ENCODE results near the gene STMND1.

The STMND1 gene

GRCh38 chr6:17138033-17138432 is 36.2 kb downstream of the STMND1 start:
- no peaks in the 10 kb centered on the region for H3K27me3 ChIP-seq (ENCODE audit: insufficient read depth, low read length)
- H3K27ac ChIP-seq (ENCODE audit: low read length): no peak overlapping the region
- no peak overlapping the region for H3K4me3 ChIP-seq (ENCODE audit: low read length)
- no peak overlapping the region for H3K9ac ChIP-seq (ENCODE audit: low read depth, low read length)
- no peaks in the 10 kb centered on the region for H3K4me1 ChIP-seq (ENCODE audit: insufficient read depth, low read length)
- H3K36me3 ChIP-seq (ENCODE audit: insufficient read depth, low read depth, low read length): no peaks in the 10 kb centered on the region
- peaks cover 11% of the 10 kb centered on the region; the same call in 1 of the 2 replicates for H3K9me3 ChIP-seq (ENCODE audit: insufficient read depth, low read depth, low read length)

DNA sequence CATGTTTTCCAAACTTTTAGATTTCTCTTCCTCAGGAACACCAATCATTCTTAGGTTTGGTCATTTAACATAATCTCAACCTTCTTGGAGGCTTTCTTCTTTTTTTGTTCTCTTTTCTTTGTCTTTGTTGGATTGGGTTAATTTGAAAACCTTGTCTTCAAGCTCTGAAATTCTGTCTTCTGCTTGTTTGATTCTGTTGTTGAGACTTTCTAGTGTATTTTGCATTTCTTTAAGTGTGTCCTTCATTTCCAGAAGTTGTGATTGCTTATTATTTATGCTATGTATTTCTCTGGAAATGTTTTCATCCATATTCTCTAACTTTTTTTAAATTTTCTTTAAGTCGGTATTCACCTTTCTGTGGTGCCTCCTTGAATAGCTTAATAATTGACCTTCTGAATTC is 42.2 kb downstream of the STMND1 start:
- H3K9ac ChIP-seq (ENCODE audit: low read depth, low read length): no peak overlapping the region
- no peak overlapping the region for H3K27ac ChIP-seq (ENCODE audit: low read length)
- H3K36me3 ChIP-seq (ENCODE audit: insufficient read depth, low read depth, low read length): no peaks in the 10 kb centered on the region
- H3K9me3 ChIP-seq (ENCODE audit: insufficient read depth, low read depth, low read length): no peaks in the 10 kb centered on the region
- H3K4me3 ChIP-seq (ENCODE audit: low read length): no peak overlapping the region
- H3K27me3 ChIP-seq (ENCODE audit: insufficient read depth, low read length): no peaks in the 10 kb centered on the region
- no peaks in the 10 kb centered on the region for H3K4me1 ChIP-seq (ENCODE audit: insufficient read depth, low read length)

DNA sequence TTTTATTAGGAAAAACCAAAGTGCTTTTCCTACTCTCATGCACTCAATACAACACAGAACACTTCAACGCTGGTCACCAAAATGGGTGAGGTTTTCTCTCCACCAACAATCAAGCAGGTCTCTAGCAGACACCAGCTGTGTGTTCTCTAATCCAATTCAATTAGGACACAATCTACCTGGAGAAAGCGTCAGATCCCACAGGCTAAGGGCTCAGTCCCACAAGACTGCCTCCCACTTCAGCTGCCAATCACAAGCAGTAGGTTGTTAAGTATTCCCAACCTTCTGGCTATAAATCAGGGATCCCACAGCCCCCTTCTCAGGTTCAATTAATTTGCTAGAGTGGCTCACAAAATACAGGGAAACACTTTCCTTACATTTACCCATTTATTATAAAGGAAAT is 47.7 kb downstream of the STMND1 start:
- H3K36me3 ChIP-seq (ENCODE audit: insufficient read depth, low read depth, low read length): no peaks in the 10 kb centered on the region
- H3K27me3 ChIP-seq (ENCODE audit: insufficient read depth, low read length): no peaks in the 10 kb centered on the region
- no peaks in the 10 kb centered on the region for H3K9me3 ChIP-seq (ENCODE audit: insufficient read depth, low read depth, low read length)
- no peak overlapping the region for H3K9ac ChIP-seq (ENCODE audit: low read depth, low read length)
- H3K27ac ChIP-seq (ENCODE audit: low read length): no peak overlapping the region
- no peaks in the 10 kb centered on the region for H3K4me1 ChIP-seq (ENCODE audit: insufficient read depth, low read length)
- H3K4me3 ChIP-seq (ENCODE audit: low read length): no peak overlapping the region

- no peak overlapping the region for H3K27ac ChIP-seq (ENCODE audit: low read length)
- H3K4me3 ChIP-seq (ENCODE audit: low read length): no peak overlapping the region
- no peaks in the 10 kb centered on the region for H3K27me3 ChIP-seq (ENCODE audit: insufficient read depth, low read length)
Measured at GRCh38 chr6:17150096-17150495, 48.2 kb downstream of the STMND1 start.

DNA sequence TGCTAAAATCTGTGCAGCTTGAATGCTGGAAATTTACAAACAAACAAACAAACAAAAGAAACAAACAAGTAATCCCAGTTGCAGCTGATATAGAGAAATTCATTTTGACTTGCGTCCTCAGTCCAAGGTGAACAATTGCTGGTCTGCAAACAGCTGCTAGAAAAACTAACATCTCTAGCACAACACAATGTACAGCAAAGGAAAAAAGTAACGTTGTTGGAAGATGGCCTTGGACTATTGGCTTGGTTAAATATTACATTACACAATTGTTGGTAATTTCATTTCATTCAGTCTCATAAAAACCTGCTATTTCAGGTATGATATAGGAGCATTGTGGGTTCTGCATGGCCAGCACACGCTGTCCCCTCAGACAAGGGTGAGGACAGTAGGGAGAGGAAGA is 50.0 kb downstream of the STMND1 start:
- no peaks in the 10 kb centered on the region for H3K27me3 ChIP-seq (ENCODE audit: insufficient read depth, low read length)
- no peak overlapping the region for H3K4me3 ChIP-seq (ENCODE audit: low read length)
- no peaks in the 10 kb centered on the region for H3K36me3 ChIP-seq (ENCODE audit: insufficient read depth, low read depth, low read length)
- no peak overlapping the region for H3K9ac ChIP-seq (ENCODE audit: low read depth, low read length)
- no peaks in the 10 kb centered on the region for H3K9me3 ChIP-seq (ENCODE audit: insufficient read depth, low read depth, low read length)
- no peak overlapping the region for H3K27ac ChIP-seq (ENCODE audit: low read length)
- no peaks in the 10 kb centered on the region for H3K4me1 ChIP-seq (ENCODE audit: insufficient read depth, low read length)

More at GRCh38 chr6:17150096-17150495, 48.2 kb downstream of the STMND1 start:
- no peak overlapping the region for H3K9ac ChIP-seq (ENCODE audit: low read depth, low read length)
- no peaks in the 10 kb centered on the region for H3K9me3 ChIP-seq (ENCODE audit: insufficient read depth, low read depth, low read length)
- H3K36me3 ChIP-seq (ENCODE audit: insufficient read depth, low read depth, low read length): no peaks in the 10 kb centered on the region
- no peaks in the 10 kb centered on the region for H3K4me1 ChIP-seq (ENCODE audit: insufficient read depth, low read length)

GRCh38 chr6:17152703-17153102 is 50.9 kb downstream of the STMND1 start:
- Histone ChIP-seq H3K9me3 (ENCODE audit: insufficient read depth, low read depth, low read length) (no peaks in the 10 kb centered on the region), H3K27me3 (ENCODE audit: insufficient read depth, low read length) (no peaks in the 10 kb centered on the region), H3K36me3 (ENCODE audit: insufficient read depth, low read depth, low read length) (no peaks in the 10 kb centered on the region), H3K27ac (ENCODE audit: low read length) (no peak overlapping the region), H3K4me3 (ENCODE audit: low read length) (no peak overlapping the region), H3K4me1 (ENCODE audit: insufficient read depth, low read length) (no peaks in the 10 kb centered on the region), H3K9ac (ENCODE audit: low read depth, low read length) (no peak overlapping the region)

- Histone ChIP-seq H3K27me3 (ENCODE audit: insufficient read depth, low read length) (no peaks in the 10 kb centered on the region), H3K4me1 (ENCODE audit: insufficient read depth, low read length) (no peaks in the 10 kb centered on the region), H3K9me3 (ENCODE audit: insufficient read depth, low read depth, low read length) (no peaks in the 10 kb centered on the region), H3K36me3 (ENCODE audit: insufficient read depth, low read depth, low read length) (no peaks in the 10 kb centered on the region), H3K4me3 (ENCODE audit: low read length) (no peak overlapping the region), H3K27ac (ENCODE audit: low read length) (no peak overlapping the region), H3K9ac (ENCODE audit: low read depth, low read length) (no peak overlapping the region)
Measured at GRCh38 chr6:17156112-17156921, 54.5 kb downstream of the STMND1 start.

DNA sequence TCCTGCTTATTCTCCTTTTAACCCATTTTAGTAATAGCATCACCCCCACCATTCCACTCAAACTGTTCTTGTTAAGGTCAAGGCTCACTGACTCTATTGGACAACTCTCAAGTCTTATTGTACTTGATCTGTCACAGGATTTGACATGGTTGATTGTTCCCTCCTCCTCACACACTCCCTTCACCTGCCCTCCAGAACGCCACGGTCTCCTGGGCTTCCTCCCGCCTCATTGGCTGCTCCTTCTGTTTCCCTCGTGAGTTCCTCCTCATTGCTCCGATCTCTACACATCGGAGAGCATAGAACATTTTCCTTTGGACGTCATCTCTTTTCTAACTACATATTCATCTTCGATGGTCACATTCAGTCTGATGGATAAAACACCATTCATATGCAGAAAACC is 55.1 kb downstream of the STMND1 start:
- Histone ChIP-seq H3K27me3 (ENCODE audit: insufficient read depth, low read length) (no peaks in the 10 kb centered on the region), H3K27ac (ENCODE audit: low read length) (no peak overlapping the region), H3K9ac (ENCODE audit: low read depth, low read length) (no peak overlapping the region)

DNA sequence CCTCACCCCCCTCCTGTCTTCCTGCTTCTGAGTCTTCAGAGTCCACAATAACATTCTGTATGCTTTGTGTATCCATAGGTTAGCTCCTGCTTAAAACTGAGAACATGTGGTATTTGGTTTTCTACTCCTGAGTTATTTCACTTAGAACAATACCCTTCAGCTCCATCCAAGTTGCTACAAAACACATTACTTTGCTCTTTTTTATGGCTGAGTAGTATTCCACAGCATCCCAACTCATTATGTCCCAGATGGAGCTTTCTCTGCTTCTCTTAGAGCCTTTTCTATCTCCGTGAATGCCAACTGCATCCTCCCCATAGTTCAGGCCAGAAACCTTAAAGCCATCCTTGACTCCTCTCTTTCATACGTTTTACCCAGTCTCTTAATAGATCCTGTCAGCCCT is 55.8 kb downstream of the STMND1 start:
- H3K4me3 ChIP-seq (ENCODE audit: low read length): no peak overlapping the region
- H3K36me3 ChIP-seq (ENCODE audit: insufficient read depth, low read depth, low read length): no peaks in the 10 kb centered on the region
- H3K27ac ChIP-seq (ENCODE audit: low read length): no peak overlapping the region
- H3K9ac ChIP-seq (ENCODE audit: low read depth, low read length): no peak overlapping the region
- no peaks in the 10 kb centered on the region for H3K27me3 ChIP-seq (ENCODE audit: insufficient read depth, low read length)
- H3K9me3 ChIP-seq (ENCODE audit: insufficient read depth, low read depth, low read length): no peaks in the 10 kb centered on the region
- no peaks in the 10 kb centered on the region for H3K4me1 ChIP-seq (ENCODE audit: insufficient read depth, low read length)

More for the DNA sequence above, 55.1 kb downstream of the STMND1 start:
- H3K4me3 ChIP-seq (ENCODE audit: low read length): no peak overlapping the region
- H3K9me3 ChIP-seq (ENCODE audit: insufficient read depth, low read depth, low read length): no peaks in the 10 kb centered on the region
- H3K4me1 ChIP-seq (ENCODE audit: insufficient read depth, low read length): no peaks in the 10 kb centered on the region
- H3K36me3 ChIP-seq (ENCODE audit: insufficient read depth, low read depth, low read length): no peaks in the 10 kb centered on the region

DNA sequence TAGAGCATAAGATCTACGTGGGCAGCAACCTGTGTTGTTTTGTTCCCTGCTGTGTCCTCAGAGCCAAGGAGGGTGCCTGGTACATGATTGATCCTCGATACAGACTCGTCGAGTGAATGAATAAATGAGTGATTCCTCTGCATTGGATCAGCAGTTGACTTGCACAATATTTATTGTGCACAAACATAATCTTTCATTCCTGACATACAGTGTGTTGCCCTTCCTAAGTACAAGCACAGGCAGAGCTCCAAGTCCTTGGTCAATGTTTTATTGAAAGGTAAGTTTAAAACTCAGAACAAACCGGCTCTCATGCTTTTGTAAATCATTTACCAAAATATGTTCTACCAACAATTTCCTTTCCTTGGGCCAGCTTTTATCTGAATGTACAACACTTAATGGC is 57.4 kb downstream of the STMND1 start:
- Histone ChIP-seq H3K4me1 (ENCODE audit: insufficient read depth, low read length) (no peaks in the 10 kb centered on the region), H3K27ac (ENCODE audit: low read length) (no peak overlapping the region), H3K9me3 (ENCODE audit: insufficient read depth, low read depth, low read length) (no peaks in the 10 kb centered on the region), H3K27me3 (ENCODE audit: insufficient read depth, low read length) (no peaks in the 10 kb centered on the region), H3K4me3 (ENCODE audit: low read length) (no peak overlapping the region), H3K9ac (ENCODE audit: low read depth, low read length) (no peak overlapping the region), H3K36me3 (ENCODE audit: insufficient read depth, low read depth, low read length) (no peaks in the 10 kb centered on the region)

DNA sequence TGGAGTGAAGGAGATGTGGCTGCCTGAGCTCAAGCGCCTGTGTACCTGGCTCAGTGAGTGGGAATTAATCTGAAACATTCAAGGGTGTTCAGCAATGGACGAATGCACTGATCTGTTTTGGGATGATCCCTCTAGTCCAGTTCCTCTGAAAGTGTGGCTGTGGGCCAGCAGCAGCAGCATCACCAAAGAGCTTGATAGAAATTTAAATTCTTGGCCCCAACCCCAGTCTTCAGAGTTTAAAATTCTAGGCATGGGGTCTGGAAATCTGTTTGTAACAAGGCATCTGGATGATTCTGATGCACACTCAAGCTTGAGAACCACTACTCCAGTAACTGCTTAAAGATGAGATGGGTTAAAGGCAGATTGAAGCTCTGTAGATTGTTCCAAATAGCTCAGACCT is 59.2 kb downstream of the STMND1 start:
- H3K4me1 ChIP-seq (ENCODE audit: insufficient read depth, low read length): no peaks in the 10 kb centered on the region
- no peaks in the 10 kb centered on the region for H3K36me3 ChIP-seq (ENCODE audit: insufficient read depth, low read depth, low read length)
- H3K4me3 ChIP-seq (ENCODE audit: low read length): no peak overlapping the region
- no peaks in the 10 kb centered on the region for H3K27me3 ChIP-seq (ENCODE audit: insufficient read depth, low read length)
- H3K27ac ChIP-seq (ENCODE audit: low read length): no peak overlapping the region
- no peaks in the 10 kb centered on the region for H3K9me3 ChIP-seq (ENCODE audit: insufficient read depth, low read depth, low read length)
- H3K9ac ChIP-seq (ENCODE audit: low read depth, low read length): no peak overlapping the region

GRCh38 chr6:17165383-17165782 is 63.5 kb downstream of the STMND1 start:
- H3K9ac ChIP-seq (ENCODE audit: low read depth, low read length): no peak overlapping the region
- no peaks in the 10 kb centered on the region for H3K27me3 ChIP-seq (ENCODE audit: insufficient read depth, low read length)
- no peak overlapping the region for H3K27ac ChIP-seq (ENCODE audit: low read length)
- no peak overlapping the region for H3K4me3 ChIP-seq (ENCODE audit: low read length)
- H3K9me3 ChIP-seq (ENCODE audit: insufficient read depth, low read depth, low read length): no peaks in the 10 kb centered on the region
- H3K36me3 ChIP-seq (ENCODE audit: insufficient read depth, low read depth, low read length): no peaks in the 10 kb centered on the region
- H3K4me1 ChIP-seq (ENCODE audit: insufficient read depth, low read length): no peaks in the 10 kb centered on the region
